ENCODE data around the gene SPNS2. TPM values are rescaled to one million over a fixed set of nuclear protein-coding genes. Genes with fewer than 3 reads are reported as not detected.

Gene SPNS2, protein sequence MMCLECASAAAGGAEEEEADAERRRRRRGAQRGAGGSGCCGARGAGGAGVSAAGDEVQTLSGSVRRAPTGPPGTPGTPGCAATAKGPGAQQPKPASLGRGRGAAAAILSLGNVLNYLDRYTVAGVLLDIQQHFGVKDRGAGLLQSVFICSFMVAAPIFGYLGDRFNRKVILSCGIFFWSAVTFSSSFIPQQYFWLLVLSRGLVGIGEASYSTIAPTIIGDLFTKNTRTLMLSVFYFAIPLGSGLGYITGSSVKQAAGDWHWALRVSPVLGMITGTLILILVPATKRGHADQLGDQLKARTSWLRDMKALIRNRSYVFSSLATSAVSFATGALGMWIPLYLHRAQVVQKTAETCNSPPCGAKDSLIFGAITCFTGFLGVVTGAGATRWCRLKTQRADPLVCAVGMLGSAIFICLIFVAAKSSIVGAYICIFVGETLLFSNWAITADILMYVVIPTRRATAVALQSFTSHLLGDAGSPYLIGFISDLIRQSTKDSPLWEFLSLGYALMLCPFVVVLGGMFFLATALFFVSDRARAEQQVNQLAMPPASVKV
- 0.13 TPM for polyA plus RNA-seq (2013, experiment 1 of 2; ENCODE audit: insufficient read length)
- polyA plus RNA-seq (2013, experiment 2 of 2; ENCODE audit: insufficient read length): 0.64 TPM

DNA sequence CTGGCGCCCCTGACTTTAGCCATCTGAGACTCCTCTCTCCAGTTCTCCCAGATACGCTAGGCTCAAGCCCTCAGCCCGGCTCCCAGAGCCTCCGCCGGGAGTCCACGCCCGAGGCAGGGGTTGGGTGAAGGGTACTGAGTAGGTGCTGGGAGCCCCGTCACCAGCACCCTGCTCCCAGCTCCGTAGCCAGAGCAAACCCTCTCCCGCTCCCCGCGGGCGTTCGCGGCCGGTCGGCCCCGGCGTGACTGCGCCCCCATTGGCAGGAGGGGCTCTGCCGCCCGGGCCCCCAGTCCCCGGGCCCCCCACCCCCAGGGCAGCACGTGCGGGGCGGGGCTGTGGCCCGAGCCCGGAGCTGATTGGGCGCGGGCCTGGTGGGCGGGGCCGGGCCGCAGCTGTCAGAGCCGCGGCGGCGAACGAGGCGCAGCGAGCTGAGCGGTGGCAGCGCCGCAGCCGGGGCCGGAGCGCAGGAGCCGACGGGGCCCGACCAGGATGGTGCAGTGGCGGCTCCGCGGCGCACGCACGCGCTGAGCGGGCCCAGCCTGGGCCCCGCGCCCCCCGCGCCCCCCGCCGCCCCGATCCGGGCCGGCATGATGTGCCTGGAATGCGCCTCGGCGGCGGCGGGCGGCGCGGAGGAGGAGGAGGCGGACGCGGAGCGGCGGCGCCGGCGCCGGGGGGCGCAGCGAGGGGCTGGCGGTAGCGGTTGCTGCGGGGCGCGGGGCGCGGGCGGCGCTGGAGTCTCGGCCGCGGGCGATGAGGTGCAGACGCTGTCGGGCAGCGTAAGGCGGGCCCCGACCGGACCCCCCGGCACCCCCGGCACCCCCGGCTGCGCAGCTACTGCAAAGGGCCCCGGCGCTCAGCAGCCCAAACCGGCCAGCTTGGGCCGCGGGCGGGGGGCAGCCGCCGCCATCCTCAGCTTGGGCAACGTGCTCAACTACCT, at the start of gene SPNS2:
Gene SPNS2, plus strand, starts transcription at position 421 of the 937 bp plus-strand sequence. Its CDS starts 167 bp downstream, at position 588.
- peak; percentile 40 for DNase-seq

DNA sequence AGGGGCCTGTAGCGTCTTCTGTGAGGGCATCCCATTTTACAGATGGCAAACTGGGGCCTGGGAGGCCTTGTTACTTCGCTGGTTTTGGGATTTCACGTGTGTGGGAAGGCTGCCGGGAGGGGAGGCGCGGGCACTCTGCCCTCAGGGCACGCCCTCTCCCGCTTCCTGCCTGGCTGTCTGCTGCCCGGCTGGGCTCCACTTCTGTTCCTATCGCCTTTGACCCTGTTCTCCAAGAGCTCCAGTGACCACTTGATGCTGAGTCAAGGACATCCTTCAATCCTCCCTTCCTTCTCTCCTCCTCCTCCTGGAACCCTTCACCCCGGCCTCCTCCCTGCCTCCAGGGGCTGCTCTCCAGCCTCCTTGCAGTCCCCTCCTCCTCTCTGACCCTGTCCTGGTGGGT, 48.9 kb upstream of the SPNS2 start:
- DNase-seq: no peak

DNA sequence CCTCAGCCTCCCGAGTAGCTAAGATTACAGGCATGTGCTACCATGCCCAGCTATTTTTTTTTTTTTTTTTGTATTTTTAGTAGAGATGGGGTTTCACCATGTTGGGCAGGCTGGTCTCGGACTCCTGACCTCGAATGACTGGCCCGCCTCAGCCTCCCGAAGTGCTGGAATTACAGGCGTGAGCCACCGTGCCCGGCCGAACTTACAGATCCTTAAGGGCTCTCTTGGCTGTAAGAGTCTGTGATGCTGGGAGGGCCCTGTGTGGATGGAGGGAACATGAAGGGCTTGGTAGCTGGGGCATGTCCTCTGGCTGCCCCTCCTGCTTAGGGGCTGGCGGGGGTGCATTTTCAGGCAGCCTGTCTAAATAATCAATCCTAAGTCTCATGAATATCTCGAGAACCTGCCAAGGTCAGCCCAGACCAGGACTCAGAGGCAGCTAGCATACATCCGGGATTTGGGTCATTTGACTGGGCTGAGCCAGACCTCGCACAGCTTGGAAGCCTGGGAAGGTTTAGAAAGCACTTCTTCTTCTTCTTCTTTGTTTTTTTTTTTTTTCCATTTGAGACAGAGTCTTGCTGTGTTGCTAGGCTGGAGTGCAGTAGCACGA, 47.9 kb upstream of the SPNS2 start:
- DNase-seq: no peak

DNA sequence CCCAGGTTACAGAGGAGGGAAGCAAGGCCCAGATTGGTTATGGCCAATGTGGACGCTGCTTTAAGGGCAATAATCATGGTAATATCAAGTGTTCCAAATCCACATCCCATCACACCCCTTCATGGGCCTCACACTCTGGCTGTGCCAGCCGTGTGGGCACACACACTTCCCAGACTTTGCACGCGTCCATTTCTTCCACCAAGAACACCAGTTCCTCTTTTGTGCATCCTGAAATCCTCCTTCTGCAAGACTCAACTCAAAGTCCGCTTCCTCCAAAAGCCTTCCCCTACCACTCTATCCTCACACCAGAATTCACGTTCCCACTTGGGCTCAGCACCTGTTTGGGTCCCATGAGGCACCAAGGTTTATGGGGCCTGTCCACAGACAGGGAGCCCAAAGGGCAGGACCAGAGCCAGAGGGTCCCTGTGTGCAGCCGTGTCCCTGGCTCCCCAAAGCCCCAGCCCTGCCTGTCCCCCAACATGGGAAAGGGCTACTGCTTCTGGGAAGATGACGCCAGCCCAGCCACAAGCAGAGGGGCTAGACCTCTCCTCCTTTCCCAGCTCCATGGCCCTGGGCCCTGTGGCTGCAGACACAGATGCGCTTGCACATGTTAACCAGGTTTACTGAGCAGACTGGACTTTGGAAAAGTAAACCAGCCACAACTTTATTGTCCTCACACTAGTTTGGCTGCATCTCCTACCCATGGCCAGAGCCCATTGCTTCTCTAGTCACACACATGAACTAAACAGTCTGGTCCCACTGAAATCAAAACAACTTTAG, 44.7 kb upstream of the SPNS2 start:
- no peak for DNase-seq

DNA sequence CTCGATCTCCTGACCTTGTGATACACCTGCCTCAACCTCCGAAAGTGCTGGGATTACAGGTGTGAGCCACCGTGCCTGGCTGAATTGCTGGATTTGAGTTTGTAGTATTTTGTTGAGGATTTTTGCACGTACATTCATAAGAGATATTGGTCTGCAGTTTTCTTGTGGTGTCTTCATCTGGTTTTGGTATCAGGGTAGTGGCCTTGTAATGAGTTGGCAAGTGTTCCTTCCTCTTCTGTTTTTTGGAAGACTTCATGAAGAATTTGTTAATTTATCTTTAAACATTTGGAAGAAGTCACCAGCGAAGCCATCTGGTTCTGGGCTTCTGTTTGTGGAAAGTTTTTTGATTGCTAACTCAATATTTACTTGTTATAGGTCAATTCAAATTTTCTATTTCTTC, 38.0 kb upstream of the SPNS2 start:
- DNase-seq: no peak

DNA sequence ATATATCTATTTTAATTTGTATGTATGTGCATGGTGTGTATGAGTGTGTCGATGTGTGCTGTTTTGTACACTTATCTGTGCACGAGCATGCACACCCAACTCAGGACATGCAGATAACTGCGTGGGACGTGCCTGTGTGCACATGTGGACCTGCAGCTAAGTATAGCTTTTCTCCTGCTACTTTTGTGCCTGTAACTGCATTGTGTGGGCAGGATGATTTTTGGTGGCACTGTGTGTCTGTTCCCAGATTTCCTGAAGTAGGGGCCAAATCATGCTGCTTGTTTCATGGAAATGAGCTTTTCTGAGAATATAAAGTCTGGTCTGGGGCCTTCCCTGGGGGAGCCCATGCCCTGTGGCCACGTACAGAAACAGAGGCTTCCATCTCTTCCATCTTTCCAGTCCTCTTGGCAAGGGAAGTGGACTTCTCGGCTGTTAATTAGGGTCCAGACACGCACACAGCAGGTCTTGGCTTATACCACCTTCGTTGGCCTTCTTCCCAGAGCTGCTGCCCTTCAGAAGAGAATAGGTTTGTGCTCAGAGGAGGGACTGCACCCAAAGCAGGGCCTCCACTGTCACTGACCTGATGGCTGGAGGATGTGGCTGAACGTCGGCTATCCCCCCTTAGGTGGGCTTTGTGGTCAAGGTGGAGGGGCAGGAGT, 34.7 kb upstream of the SPNS2 start:
- no peak for DNase-seq

DNA sequence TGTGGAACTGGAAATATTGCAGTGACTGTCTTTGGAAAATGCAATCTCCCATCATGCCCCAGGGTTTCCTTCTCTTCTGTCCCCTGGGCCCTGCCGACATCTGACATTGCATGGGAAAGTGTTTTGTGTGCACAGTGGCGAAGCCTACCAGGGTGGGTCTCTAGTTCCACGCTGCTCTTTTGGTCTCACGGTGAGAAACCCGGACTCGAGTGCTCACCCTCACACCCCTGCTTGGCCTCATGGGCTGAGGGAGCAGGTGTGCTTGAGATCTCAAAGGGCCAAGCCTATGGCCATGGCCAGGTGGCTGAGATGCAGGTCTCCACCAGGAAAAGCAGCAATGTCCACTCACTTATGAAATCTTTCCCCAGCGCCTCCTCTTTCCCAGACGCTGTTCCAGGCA, 32.9 kb upstream of the SPNS2 start:
- DNase-seq: no peak

DNA sequence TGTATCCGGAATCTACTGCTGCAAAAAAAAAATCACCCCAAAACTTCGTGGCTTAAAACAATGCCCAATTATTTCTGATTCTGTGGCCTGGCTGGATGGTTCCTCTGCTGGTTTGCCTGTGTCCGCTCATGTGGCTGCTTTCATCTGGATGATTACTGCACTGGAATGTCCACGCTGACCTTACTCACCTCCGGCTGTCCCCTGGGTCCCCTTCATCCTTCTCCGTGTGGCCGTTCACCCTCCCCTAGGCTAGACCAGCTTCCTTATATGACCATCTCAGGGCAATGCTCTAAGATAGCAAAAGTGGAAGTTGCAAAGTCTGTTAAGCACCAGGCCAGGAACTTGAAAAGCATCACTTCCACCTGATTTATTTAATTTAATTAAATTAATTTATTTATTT, 31.4 kb upstream of the SPNS2 start:
- DNase-seq: no peak

DNA sequence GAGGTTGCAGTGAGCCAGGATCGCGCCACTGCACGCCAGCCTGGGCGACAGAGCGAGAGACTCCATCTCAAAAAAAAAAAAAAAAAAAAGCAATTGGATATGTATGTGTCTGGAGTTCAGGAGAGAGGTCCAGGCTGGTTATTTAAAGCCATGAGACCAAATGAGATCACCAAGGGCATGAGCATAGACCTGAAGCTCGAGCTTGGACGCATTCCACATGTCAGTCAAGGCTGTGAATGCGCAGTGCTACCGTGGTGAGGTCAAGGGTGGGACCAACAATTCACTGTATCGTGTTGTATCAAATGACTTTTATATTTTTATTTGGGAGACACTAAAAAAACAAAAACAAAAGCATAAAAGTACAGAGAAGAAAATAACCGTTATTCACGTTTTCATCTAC, 29.1 kb upstream of the SPNS2 start:
- DNase-seq: no peak

DNA sequence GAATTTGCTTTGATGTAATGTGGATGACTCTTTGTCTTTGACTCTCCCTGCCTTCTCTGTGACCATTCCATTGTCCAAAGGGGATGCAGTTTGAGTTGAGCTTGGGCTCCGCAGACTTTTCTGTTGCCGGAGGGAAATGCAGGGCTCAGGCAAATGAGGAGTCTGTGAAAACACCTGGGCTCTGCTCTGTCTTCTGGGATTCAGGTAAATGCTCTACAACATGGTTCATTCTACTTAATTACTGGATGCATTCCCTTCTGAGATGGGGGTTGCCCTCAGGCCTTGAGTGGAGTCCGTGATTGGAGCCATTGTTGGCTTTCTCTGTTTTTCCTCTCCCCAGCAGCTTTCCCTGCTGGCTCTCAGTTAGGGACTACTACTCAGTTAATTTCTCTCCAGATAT, 26.4 kb upstream of the SPNS2 start:
- DNase-seq: no peak

DNA sequence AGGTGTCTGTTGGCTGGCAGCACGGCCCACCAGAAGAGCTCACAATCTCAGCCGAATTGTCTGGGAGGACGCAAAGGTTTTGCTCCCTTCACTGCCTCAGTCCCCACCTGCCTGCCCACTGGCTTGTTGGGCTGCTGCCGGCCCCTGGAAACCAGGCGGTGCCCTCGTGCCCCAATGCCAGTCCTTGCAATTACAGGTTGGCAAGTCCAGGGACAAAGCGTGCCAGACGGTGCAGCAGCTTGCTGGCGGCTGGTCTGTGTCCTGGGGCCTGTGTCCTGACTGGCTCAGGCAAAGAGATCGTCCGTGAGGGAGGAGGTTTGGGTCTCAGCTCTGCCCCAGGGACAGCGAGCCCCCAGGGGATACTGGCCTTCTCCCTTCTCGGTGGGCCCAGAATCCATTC, 24.6 kb upstream of the SPNS2 start:
- no peak for DNase-seq

DNA sequence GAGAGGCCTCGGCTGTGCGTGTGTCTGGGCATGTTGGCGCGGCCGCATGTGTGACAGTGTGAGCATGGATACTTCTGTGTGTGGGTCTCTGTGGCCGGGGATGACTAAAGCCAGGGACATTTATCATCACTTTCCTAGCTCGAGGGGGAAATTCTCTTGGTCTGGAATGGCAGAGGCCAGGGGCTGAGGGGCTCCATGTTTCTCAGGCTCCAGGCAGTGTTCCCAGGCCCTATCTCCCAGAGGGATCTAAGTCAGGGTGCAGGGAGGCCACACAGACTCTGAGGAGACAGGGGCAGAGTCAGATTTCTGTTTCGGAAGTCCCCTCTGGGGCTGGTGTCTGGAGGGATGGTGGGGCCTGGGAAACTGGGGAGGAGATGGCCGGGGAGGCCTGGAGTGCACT, 23.7 kb upstream of the SPNS2 start:
- DNase-seq: no peak

DNA sequence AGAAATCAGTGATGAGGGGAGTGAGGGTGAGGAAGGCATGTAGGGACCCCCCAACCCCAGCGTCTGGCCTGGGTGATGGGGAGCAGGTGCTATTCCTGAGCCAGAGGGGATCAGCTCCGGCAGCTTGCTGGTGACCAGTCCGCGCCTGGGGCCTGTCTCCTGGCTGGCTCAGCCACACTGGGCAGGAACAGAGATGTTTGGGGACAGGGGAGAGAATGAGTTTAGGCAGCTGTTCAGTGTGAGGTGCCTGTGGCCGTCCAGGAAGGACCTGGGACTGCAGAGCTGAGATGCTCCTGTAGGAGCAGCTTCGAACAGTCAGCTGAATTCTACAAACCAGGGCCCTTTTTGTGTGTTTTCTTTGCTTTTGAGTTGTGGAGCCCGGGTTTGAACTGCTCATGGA, 23.2 kb upstream of the SPNS2 start:
- DNase-seq: no peak

DNA sequence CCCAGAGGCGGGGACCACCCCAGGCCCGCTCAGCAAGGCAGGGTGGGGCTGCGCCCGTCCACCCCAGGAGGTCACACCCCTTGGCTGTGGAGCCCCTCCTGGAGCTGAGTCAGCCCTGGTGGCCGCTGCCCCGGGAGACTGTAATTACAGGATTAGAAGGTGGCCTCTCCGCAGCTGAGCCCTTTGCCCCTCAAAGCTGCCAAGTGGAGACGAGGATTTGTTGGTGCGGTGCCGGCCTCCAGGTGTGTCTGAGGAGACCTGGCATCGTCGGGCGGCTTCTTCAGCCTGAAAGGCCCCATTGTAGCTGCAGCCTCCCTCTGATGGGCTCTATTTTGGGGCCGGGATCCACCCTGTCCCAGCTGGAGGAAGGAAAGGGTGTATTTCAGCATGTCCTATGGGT, 22.7 kb upstream of the SPNS2 start:
- DNase-seq: no peak

DNA sequence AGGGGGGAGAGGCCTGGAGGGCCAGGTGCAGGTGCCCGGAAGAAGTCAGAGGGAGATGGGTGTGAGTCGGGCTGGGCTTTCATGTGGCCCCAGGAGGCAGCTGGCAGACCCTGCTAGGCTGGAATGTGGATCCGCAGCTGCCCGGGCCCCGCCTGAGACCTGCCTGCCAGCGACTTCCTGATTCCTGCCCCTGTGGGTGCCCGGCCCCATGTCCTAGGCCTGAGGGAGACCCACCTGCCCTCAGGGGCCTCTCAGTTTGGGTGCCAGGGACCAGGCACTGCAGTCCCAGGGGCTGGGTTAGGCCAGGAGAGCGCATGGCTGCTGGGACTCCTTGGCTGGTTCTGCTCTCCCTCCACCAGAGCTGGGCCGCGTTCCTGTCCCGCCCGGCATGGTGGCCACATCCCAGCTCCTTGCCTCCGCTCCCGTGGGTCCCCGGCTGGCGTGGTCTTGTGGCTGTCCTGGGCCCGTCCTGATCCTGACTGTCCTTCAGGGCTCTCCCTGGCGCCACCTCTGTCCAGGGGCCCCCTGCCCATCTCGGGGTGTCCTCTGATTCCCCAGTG, 22.1 kb upstream of the SPNS2 start:
- DNase-seq: no peak

DNA sequence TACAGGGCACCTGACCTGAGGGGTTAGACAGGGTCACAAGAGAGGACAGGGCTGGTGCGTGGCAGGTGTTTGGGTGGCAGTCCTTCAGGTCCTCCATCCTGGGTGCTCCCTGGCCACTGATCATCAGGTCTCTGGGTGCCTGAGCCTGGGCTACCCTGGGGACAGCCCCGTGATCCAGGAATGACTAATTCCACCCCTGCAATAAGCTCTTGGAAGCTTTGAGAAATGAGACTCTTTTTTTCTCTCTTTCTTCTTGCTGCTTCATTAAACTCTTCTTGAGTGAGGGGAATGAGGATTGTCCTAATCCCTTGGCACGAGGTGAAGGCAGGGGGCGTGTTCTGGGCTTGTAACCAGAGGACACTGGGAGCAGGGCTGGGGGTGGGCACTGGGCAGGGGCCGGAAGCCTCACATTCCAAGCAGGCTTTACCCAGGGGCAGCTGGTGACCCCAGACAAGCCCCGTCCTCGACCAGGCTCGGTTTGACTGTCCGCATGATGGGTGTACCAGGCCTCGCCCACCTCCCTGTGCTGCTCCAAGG, 21.4 kb upstream of the SPNS2 start:
- no peak for DNase-seq

DNA sequence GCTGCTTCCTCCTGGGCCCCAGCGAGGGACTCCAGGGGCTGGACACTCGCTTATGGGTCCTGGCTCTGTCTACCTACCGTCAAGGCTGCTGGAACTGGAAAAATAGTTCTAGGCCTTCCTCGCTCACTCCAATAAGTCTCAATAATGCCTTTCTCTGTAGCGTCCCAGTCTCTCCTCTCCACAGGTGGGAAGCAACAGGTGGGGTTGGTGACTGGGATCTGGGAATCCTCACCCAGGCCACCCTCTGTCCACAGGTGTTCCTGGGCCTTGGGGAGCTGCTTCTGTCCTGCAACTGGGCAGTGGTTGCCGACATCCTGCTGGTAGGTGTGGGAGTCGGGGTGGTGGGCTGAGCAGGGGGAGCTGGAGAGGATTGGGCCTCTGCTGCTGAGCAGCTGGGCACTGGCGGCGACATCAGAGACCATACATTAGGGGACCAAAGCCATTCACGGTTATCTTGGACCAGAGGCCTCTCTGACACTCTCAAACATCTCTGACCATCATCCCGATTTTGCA, 20.3 kb upstream of the SPNS2 start:
- no peak for DNase-seq

DNA sequence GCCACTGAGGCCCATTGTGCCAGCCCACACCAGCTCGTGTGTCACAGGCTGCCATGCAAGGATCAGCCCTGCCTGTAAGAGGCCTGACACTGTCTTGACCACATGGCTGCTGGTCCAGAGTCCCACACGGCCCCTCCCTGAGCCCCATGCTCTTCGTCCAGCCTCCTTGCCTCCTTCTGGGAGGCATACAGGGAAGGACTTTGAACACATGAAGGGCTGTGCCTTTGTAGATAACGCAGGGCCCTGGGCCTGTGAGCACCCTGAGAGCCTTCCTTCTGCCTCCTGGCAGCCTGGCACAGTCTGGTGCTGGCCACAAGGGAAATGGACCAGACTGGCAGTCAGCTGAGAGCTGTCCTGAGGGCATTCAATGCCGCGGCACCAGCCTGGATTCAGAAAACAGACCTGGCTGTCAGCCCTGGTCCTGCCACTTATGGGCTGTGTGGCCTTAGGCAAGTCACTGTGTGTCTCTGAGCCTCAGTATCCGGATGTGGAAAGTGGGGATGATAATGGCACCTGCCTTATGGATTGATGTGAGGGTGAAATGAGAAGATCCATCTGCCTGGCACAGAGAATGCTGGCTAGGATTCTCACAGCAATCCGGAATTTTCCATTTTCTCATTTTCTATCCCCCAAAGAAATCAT, 19.2 kb upstream of the SPNS2 start:
- no peak for DNase-seq

DNA sequence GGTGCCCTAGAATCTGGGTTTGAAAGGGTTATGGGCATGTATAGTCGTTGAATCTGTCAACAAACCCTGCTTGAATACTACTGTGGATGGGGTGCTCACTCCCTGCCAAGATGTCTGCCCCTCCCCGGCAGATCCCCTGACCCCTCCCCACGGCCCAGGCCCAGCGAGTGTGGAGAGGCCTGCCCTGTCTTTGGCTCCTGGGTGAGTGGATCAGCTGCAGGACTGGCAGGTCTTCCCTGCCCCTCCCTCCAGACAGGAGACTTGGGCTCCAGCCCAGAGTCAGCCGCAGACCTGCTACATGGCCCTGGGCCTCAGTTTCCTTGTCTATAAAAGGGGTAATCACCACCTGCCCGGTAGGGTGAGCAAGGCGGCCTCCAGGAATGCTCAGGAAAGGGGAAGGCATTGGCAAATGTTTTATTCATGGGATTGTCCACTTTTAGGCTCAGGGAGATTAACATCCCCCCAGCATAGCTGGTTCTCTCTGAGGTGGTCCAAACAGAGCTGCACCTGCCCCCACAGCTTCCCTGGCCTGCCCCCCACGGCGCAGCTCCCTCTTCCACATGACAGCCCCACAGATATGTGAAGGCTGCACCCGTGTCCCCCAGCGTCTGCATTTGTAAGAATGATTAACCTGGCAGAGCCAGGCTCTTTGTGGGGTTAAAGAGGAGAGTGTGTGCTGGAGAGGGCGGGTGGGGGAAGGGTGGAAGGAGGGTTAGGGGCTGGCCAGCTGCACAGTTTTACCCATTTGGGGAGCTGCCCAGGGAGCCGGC, 18.5 kb upstream of the SPNS2 start:
- DNase-seq: no peak
